Mesenchymal stem cell (in vitro differentiated cells and primary cell): ENCODE measurements around the gene RRP1.
A peak's percentile ranks its signal among the peaks of the same experiment; 100 is the strongest.

Experiments
- DNase-seq: peaks from one replicate; pipeline ENCODE4 v3.0.0-alpha.2; 2013
- H2AFZ ChIP-seq: one replicate; pipeline ENCODE4 v1.6.1; 2013; ENCODE audit warnings: low read depth, mild to moderate bottlenecking, control low read depth, inconsistent platforms, low read length, moderate library complexity
- H2AK5ac ChIP-seq: 2 replicates; pipeline ENCODE4 v1.6.1; 2013; ENCODE audit warnings: low read length, moderate library complexity, mild to moderate bottlenecking, inconsistent platforms; ENCODE audit not compliant: severe bottlenecking
- H2BK120ac ChIP-seq: one replicate; pipeline ENCODE4 v1.6.1; 2013; ENCODE audit warnings: low read depth, mild to moderate bottlenecking, inconsistent platforms, low read length, moderate library complexity
- H2BK12ac ChIP-seq, 2 experiments: one replicate each; pipeline ENCODE4 v1.6.1; 2013; ENCODE audit warnings: inconsistent platforms in 2 of 2, low read length in 2 of 2, mild to moderate bottlenecking in 2 of 2, moderate library complexity in 2 of 2, control low read depth in 1 of 2
- H2BK15ac ChIP-seq: one replicate; pipeline ENCODE4 v1.6.1; 2013; ENCODE audit warnings: mild to moderate bottlenecking, low read depth, inconsistent platforms; ENCODE audit not compliant: poor library complexity, severe bottlenecking
- H2BK5ac ChIP-seq: 2 replicates; pipeline ENCODE4 v1.6.1; 2013; ENCODE audit warnings: low read depth, mild to moderate bottlenecking, low read length, control low read depth, inconsistent platforms; ENCODE audit not compliant: poor library complexity, severe bottlenecking
- H3K14ac ChIP-seq, 2 experiments: one replicate each; pipeline ENCODE4 v1.6.1; 2013; ENCODE audit warnings: inconsistent platforms in 2 of 2, low read length in 2 of 2, control low read depth in 1 of 2, mild to moderate bottlenecking in 1 of 2, moderate library complexity in 1 of 2
- H3K18ac ChIP-seq, 2 experiments: one replicate each; pipeline ENCODE4 v1.6.1; 2013; ENCODE audit warnings: inconsistent platforms in 2 of 2, low read length in 2 of 2, control low read depth in 1 of 2, low read depth in 1 of 2, mild to moderate bottlenecking in 1 of 2
- H3K23ac ChIP-seq, 2 experiments: one replicate each; pipeline ENCODE4 v1.6.1; 2013; ENCODE audit warnings: inconsistent platforms in 2 of 2, low read length in 2 of 2, mild to moderate bottlenecking in 2 of 2, moderate library complexity in 2 of 2, control low read depth in 1 of 2
- H3K27ac ChIP-seq: 2 replicates; pipeline ENCODE4 v1.5.1; 2013; ENCODE audit warnings: mild to moderate bottlenecking, moderate library complexity, low read length, control low read depth, inconsistent platforms; ENCODE audit not compliant: poor library complexity, severe bottlenecking
- H3K27me3 ChIP-seq, 2 experiments: 2 replicates each; pipeline versions ENCODE4 v1.6.1 to v1.7.0; 2013; ENCODE audit warnings: low read length in 2 of 2, mild to moderate bottlenecking in 2 of 2, moderate library complexity in 2 of 2, control low read depth in 1 of 2, inconsistent platforms in 1 of 2; ENCODE audit not compliant: control insufficient read depth in 1 of 2, insufficient read depth in 1 of 2
- H3K36me3 ChIP-seq, 2 experiments: 2 replicates each; pipeline versions ENCODE4 v1.6.1 to v1.7.0; 2013; ENCODE audit warnings: low read length in 2 of 2, control low read depth in 1 of 2, inconsistent platforms in 1 of 2, low read depth in 1 of 2, mild to moderate bottlenecking in 1 of 2; ENCODE audit not compliant: insufficient read depth in 2 of 2, control insufficient read depth in 1 of 2
- H3K4ac ChIP-seq, 2 experiments: one replicate each; pipeline ENCODE4 v1.6.1; 2013; ENCODE audit warnings: inconsistent platforms in 2 of 2, low read length in 2 of 2, mild to moderate bottlenecking in 2 of 2, moderate library complexity in 2 of 2, control low read depth in 1 of 2, low read depth in 1 of 2
- H3K4me1 ChIP-seq: 2 replicates; pipeline ENCODE4 v1.6.1; 2013; ENCODE audit warnings: low read depth, low read length, control low read depth; ENCODE audit not compliant: control insufficient read depth, insufficient read depth
- H3K4me2 ChIP-seq: 2 replicates; pipeline ENCODE4 v1.6.1; 2013; ENCODE audit warnings: low read length, mild to moderate bottlenecking, inconsistent platforms; ENCODE audit not compliant: poor library complexity, severe bottlenecking
- H3K4me3 ChIP-seq, 2 experiments: 2 replicates each; pipeline versions ENCODE4 v1.5.1 to v1.7.0; 2013; ENCODE audit warnings: low read length in 2 of 2, mild to moderate bottlenecking in 2 of 2, control low read depth in 1 of 2, low read depth in 1 of 2; ENCODE audit not compliant: insufficient read depth in 1 of 2
- H3K79me1 ChIP-seq: replicated peaks from 2 replicates; pipeline ENCODE4 v1.6.1; 2013; ENCODE audit warnings: mild to moderate bottlenecking, control low read depth, low read length, inconsistent platforms; ENCODE audit not compliant: poor library complexity, severe bottlenecking
- H3K9ac ChIP-seq: 2 replicates; pipeline ENCODE4 v1.7.0; 2013; ENCODE audit warnings: mild to moderate bottlenecking, low read length, moderate library complexity
- H3K9me3 ChIP-seq: 2 replicates; pipeline ENCODE4 v1.7.0; 2013; ENCODE audit warnings: mild to moderate bottlenecking, low read length; ENCODE audit not compliant: control insufficient read depth
- H4K8ac ChIP-seq: one replicate; pipeline ENCODE4 v1.6.1; 2013; ENCODE audit warnings: inconsistent platforms, mild to moderate bottlenecking, low read length, moderate library complexity
- H4K91ac ChIP-seq: one replicate; pipeline ENCODE4 v1.6.1; 2013; ENCODE audit warnings: mild to moderate bottlenecking, low read length, inconsistent platforms
- WGBS: methylation state at CpG from one replicate; pipeline ENCODE4 v1.1.7; 2013; ENCODE audit warnings: mixed read lengths; 5-methylcytosine and 5-hydroxymethylcytosine counted together

RRP1 gene

DNA sequence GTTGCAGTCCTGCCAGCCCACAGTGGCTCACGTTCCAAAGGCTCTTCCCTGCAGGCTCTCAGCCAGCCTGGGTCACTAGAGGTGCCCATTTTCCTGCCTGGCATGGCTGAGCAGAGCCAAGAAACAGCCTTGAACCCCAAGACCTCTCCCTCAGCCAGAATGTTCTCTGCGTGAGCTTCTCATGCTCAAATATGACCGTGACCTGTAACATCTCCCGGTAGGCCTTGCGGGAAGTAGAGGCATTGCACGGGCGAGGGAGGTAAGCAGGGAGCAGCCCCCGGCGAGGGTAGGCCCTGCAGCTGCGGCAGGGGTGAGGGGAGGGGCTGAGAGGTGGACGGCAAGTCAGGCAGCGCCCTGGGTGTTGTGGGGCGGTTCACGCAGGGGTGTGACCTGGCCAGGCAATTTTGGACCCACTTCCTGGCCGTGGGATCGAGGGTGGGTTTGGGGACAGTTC lies 20.0 kb downstream of the RRP1 start:
- no peak overlapping the region for H2BK5ac ChIP-seq
- no peak overlapping the region for H2BK15ac ChIP-seq
- peaks cover 2 to 21% of the 10 kb centered on the region in 2 experiments for H3K27me3 ChIP-seq
- H3K9me3 ChIP-seq: no peaks in the 10 kb centered on the region
- no peak overlapping the region for H3K14ac ChIP-seq
- no peak overlapping the region for H3K9ac ChIP-seq
- no peak overlapping the region for H3K27ac ChIP-seq
- H3K4me2 ChIP-seq: no peak overlapping the region
- no peak overlapping the region for H2BK120ac ChIP-seq
- H3K4me3 ChIP-seq: no peak overlapping the region
- no peak overlapping the region for H3K18ac ChIP-seq
- 87% methylated on average over 13 of the region's 16 CpGs for WGBS
- H3K36me3 ChIP-seq: peaks cover 14 to 15% of the 10 kb centered on the region in 2 experiments
- no peak overlapping the region for H2AK5ac ChIP-seq
- no peak overlapping the region for H3K23ac ChIP-seq
- no peak overlapping the region for H2AFZ ChIP-seq
- H3K4me1 ChIP-seq: peaks cover 6% of the 10 kb centered on the region
- no peak overlapping the region for H4K8ac ChIP-seq
- no peak overlapping the region for H2BK12ac ChIP-seq
- no peak for DNase-seq
- H3K79me1 ChIP-seq: peaks cover 3% of the 10 kb centered on the region
- no peak overlapping the region for H4K91ac ChIP-seq
- no peak overlapping the region for H3K4ac ChIP-seq

DNA sequence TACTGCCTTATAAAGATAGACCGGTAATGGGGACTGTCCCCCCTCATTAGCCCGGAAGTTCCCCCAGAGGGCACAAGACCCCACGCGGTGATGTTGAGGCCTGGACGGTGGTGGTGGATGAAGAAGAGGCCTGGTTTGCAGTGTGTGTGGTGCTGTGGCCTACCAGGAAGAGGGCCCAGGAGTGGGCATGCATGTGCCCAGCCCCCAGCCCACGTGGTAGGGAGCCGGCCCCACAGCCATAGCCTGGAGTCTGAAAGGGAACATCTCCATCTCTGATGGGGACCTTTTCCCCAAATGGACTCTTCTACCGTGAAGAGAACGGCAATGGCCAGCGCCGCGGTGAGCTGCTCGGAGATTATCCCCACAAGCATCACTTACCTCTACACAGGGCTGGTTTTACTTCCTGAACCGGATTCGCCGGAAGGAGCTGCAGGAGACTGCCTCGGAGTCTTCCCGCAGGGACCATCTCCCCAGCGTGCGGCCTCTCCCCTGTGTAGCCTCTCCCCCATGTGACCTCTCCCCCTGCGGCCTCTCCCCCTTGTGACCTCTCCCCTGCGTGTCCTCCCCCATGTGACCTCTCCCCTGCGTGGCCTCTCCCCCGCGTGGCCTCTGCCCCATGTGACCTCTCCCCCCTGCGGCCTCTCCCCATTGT lies 20.6 kb downstream of the RRP1 start:
- no peak overlapping the region for H3K4ac ChIP-seq
- 80% methylated on average over 26 of the region's 26 CpGs for WGBS
- H2BK120ac ChIP-seq: no peak overlapping the region
- H3K9me3 ChIP-seq: no peaks in the 10 kb centered on the region
- no peak overlapping the region for H3K4me3 ChIP-seq
- H3K18ac ChIP-seq: no peak overlapping the region
- no peak for DNase-seq
- peaks cover 6% of the 10 kb centered on the region for H3K4me1 ChIP-seq
- H2BK5ac ChIP-seq: no peak overlapping the region
- no peak overlapping the region for H2AFZ ChIP-seq
- H3K14ac ChIP-seq: no peak overlapping the region
- H2BK12ac ChIP-seq: no peak overlapping the region
- H3K9ac ChIP-seq: no peak overlapping the region
- no peak overlapping the region for H2AK5ac ChIP-seq
- H3K79me1 ChIP-seq: no peaks in the 10 kb centered on the region
- H4K8ac ChIP-seq: no peak overlapping the region
- H3K4me2 ChIP-seq: no peak overlapping the region
- peaks cover 9 to 12% of the 10 kb centered on the region in 2 experiments for H3K36me3 ChIP-seq
- H3K23ac ChIP-seq: no peak overlapping the region
- H4K91ac ChIP-seq: peak overlapping the region; percentile 18
- no peak overlapping the region for H3K27ac ChIP-seq
- H3K27me3 ChIP-seq: peaks cover 4 to 25% of the 10 kb centered on the region in 2 experiments
- H2BK15ac ChIP-seq: no peak overlapping the region

DNA sequence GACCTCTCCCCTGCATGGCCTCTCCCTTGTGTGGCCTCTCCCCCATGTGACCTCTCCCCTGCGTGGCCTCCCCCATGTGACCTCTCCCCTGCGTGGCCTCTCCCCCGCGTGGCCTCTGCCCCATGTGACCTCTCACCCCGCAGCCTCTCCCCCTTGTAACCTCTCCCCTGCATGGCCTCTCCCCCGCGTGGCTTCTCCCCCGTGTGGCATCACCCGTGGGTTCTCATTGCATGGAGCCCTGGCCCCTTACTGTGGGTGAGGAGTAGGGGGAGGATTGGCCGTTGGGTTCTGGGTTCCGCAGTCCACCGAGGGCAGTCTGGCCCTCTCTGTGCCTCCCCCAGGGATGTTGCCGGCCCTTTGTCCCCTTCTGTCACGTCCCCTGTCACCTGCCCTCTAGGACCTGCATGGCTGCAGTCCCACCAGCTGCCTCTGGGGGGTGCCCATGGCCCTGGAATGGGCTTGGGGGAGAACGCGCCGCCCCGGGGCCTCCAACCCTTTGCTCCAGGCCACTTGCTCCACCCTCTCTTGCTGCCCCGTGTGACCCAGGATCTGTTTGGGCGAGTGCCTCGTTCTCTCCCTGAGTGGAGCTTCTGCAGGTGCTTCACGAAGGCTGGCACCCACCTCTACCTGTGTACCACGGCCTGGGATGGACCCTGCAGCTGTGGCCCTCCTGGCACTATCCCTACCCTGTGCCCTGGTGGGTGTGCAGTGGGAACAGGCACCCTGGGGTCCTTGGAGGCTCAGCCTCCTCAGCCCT lies 21.3 kb downstream of the RRP1 start:
- H4K91ac ChIP-seq: peak overlapping the region; percentile 67

More for the DNA sequence above, 21.3 kb downstream of the RRP1 start:
- Histone ChIP-seq H2BK120ac (no peak overlapping the region), H2AFZ (no peak overlapping the region), H3K79me1 (no peaks in the 10 kb centered on the region), H2BK5ac (no peak overlapping the region), H4K8ac (no peak overlapping the region), H3K14ac (no peak overlapping the region), H3K4ac (no peak overlapping the region), H2BK15ac (no peak overlapping the region), H3K4me1 (peaks cover 6% of the 10 kb centered on the region), H3K23ac (no peak overlapping the region), H3K27me3 (peaks cover 4 to 25% of the 10 kb centered on the region in 2 experiments), H2AK5ac (no peak overlapping the region), H3K27ac (no peak overlapping the region), H3K4me2 (peak overlapping the region; percentile 36), H2BK12ac (no peak overlapping the region), H3K18ac (no peak overlapping the region), H3K36me3 (peaks cover 9 to 11% of the 10 kb centered on the region in 2 experiments), H3K9me3 (no peaks in the 10 kb centered on the region), H3K4me3 (no peak overlapping the region), H3K9ac (peak overlapping the region; percentile 33)
- peak; percentile 64 for DNase-seq
- 7% methylated on average over 13 of the region's 23 CpGs for WGBS
